ENCODE results near the gene TCF12.
A peak's percentile ranks its signal among the peaks of the same experiment; 100 is the strongest.

TCF12 gene

DNA sequence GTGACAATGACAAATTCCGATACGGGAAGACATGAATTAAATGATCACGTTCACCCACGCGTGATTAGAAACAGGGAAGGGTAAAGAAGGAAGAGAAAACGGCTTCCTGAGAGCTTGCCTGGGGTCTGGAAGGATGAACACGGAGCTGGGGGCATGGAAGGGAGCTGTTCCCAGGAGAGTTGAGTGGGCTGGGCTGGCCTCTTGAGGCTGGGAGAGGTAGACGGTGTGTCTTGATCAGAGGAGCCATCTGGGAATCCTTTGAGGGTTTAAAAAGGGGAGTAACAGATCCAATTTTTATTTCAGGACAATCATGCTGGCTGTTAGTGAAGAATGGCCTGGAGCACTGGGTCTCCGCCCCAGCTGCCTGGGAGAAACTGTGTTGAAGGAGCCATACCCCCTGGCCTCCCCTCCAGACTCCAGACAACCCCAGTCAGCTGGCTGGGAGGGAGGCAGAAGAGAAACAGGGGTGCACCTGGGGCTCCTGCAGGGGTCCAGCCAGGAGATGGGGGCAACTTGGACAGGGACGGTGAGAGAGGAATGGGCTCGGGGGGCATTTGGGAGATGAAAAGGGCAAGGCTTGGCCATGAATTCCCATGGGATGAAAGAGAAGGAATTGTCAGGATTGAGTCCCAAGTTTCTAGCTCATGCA, 404.3 kb downstream of the TCF12 start:
- DNase-seq, result no peak
- in situ Hi-C loops (cut with MboI; ENCODE audit: low pct_unique_long_range_greater_than_20kb, low sequenced_read_pairs), result loop anchor here (25.0 kb wide), 2 partner anchors 410 to 835 kb away; partner anchors contain the start of gene TCF12

DNA sequence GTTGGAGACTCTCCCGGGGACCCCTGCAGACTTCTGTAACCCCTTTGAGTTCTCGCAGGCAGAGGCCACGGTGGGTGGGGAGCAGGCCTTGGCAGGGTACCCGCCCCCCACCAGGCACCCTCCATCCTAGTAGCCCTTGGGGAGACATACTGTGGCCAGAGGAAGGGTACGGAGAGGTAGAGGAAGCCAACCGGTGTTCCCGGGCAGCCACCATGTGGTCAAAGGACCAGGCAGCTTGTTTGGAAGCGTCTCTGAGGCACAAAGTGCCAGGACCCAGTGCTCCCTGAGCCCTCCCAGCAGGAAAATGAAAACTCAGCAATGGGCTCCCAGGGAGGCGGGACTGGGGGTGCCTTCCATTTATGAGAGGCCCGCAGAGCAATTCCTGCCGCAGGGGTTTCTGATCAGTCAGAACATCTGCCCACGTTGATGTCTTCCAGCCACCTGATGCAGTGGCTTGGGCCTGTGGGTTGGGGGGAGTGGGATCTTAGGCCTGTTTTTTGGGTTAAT, 404.9 kb downstream of the TCF12 start:
- in situ Hi-C loops (cut with MboI; ENCODE audit: low pct_unique_long_range_greater_than_20kb, low sequenced_read_pairs), result loop anchor here (25.0 kb wide), 2 partner anchors 411 to 836 kb away; partner anchors contain the start of gene TCF12
- DNase-seq, result no peak

DNA sequence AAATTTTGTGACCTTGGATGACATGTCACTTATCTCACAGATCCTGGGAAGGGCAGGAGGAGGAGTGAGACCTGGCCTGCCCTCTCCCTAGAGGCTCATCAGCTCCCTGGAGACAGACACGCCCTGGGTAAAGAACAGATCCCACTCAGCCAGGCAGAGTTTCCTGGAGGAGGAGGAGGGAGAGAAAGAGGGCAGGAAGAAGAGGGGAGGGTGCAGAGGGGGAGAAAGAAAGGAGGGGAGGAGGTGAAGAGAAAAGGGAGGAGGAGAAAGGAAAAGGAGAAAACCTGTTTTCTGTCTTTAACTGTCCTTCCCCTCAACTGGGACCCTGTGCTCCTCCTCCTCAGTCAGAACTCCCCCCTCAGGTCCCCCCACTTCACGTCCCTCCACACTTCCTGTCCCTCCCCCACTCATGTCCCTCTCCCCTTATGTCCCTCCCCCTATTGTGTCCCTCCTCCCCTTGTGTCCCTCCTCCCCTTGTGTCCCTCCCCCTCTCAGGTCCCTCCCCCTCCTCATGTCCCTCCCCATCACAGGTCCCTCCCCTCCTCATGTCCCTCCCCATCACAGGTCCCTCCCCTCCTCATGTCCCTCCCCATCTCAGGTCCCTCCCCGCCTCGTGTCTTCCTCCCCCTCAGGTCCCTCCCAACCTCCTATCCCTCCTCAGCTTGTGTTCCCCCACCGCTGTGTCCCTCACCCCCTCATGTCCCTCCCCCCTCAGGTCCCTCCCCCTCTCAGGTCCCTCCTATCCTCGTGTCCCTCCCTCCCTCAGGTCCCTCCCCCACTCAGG, 405.6 kb downstream of the TCF12 start:
- in situ Hi-C loops (cut with MboI; ENCODE audit: low pct_unique_long_range_greater_than_20kb, low sequenced_read_pairs), result loop anchor here (25.0 kb wide), 2 partner anchors 412 to 837 kb away; partner anchors contain the start of gene TCF12
- peak; percentile 38 for DNase-seq

DNA sequence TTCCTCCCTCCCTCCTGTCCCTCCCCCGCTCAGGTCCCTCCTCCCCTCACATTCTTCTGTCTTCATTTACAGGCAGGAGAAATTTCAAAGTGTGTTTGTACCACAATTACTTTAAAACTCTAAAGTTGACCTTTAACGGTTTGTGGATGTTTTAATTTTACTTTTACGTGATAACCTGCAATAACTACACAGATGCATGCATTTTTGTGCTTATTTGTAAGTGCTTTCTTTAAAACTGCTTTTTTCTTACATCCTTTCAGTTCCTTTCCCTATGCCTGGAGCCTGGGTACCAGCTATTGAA, 406.1 kb downstream of the TCF12 start:
- in situ Hi-C loops (cut with MboI; ENCODE audit: low pct_unique_long_range_greater_than_20kb, low sequenced_read_pairs), result loop anchor here (25.0 kb wide), 2 partner anchors 412 to 837 kb away; partner anchors contain the start of gene TCF12
- no peak for DNase-seq

DNA sequence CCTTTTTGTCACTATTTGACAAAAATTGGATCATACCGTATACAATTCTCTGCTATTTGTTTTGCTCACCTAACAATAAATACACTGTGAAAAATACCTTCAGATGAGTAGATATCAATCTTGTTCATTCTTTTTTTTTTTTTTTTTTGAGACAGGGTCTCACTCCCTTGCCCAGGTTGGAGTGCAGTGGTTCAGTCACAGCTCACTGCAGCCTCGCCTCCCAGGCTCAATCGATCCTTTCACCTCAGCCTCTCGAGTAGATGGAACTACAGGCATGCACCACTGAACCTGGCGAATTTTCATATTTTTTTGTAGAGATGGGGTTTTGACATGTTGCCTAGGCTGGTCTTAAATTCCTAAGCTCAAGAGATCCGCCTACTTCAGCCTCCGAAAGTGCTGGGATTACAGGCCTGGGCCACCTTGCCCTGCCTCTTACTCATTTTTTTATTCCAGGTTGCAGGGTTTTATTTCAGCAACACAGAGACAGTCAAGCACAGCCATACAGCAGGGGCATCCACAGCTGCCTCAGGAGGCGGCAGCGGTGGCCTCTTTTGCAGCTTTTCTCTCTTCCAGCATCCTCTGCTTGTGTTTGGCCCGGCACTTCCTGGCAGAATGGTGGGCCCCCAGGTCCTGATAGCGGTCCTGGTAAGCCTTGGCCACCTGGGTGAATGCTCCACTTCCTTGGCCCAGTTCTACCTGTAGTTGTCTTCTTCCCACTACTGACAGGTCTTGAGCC, 406.7 kb downstream of the TCF12 start:
- in situ Hi-C loops (cut with MboI; ENCODE audit: low pct_unique_long_range_greater_than_20kb, low sequenced_read_pairs), result loop anchor here (25.0 kb wide), 2 partner anchors 413 to 838 kb away; partner anchors contain the start of gene TCF12
- DNase-seq, result no peak

DNA sequence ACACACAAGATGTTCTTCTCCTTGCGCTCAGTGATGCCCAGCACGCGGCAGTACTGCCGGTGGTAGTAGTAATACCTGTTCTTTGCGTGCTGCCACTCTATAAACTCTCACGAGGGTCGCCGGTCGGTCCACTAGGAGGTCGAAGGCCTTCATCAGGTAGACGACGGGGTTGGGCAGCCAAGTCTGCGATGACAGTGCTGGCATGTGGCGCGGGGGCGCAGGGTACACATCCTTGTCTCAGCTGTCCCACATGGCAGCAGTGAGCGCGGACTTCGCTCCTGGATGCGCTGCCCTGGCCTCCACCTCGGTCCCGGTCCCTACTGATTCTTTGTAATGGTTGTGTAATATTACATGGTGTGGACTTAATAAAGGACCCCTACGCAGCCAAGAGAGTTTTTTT, 407.8 kb downstream of the TCF12 start:
- no peak for DNase-seq
- in situ Hi-C loops (cut with MboI; ENCODE audit: low pct_unique_long_range_greater_than_20kb, low sequenced_read_pairs), result no loop called here

DNA sequence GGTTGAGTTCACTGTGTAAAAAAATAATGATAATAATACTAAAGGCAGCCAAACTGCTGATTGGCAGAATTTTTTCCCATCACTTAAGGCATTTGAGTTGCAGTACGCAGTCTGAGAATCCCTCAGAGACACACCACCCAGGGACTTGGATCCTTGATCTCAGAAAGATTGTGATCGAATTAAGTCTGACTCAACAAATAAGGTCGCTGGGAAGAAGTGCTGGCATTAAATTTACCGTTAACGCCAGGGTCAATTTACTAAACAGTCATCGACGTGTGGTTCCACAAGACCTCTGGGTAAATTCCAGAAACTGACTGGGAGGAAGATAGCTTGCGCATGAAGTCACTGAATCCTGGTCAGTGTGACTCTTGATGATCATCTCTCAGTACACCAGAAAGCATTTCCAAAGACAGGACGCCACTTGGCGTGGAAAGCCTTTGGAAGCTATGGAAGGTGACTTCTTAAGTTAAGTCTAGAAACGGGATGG, 409.6 kb downstream of the TCF12 start:
- in situ Hi-C loops (cut with MboI; ENCODE audit: low pct_unique_long_range_greater_than_20kb, low sequenced_read_pairs), result no loop called here
- no peak for DNase-seq

DNA sequence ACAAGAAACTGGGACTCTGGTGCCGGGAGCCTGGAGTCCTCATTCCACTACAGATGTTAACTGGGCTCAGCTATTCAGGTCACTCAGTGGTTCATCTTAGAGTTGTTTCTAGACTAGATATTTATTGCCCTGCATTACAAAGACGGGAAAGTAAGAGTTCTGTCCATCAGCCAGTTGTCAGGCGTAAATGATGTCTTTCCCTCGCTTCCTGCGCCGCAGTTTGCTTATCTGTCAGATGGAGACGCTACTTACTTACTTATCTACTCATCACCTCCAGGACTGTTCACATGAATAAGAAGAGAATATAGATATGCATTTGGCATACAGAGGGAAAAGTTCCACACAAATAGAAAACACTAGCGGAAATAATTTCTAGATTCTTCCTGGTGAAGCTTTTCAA, 410.0 kb downstream of the TCF12 start:
- no peak for DNase-seq
- in situ Hi-C loops (cut with MboI; ENCODE audit: low pct_unique_long_range_greater_than_20kb, low sequenced_read_pairs), result no loop called here

DNA sequence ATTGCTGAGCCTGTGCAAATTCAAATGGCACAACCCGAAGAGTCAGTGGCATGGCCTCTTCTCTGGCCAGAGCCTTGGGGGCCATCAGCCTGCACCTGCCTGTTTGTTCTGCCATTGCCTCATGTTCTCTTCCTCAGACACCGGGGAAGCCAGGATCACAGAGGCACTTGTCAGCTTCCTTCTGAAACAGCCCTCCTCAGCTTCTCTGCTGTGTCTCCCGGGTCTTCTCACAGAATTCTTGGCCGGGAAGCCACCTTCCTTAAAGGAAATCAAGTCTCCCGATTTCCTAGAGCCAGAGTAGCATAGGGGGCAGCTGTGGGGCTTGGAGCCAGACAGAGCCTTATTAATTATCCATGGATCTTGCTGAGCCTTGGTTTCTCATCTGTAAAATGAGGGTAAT, 410.5 kb downstream of the TCF12 start:
- in situ Hi-C loops (cut with MboI; ENCODE audit: low pct_unique_long_range_greater_than_20kb, low sequenced_read_pairs), result no loop called here

DNA sequence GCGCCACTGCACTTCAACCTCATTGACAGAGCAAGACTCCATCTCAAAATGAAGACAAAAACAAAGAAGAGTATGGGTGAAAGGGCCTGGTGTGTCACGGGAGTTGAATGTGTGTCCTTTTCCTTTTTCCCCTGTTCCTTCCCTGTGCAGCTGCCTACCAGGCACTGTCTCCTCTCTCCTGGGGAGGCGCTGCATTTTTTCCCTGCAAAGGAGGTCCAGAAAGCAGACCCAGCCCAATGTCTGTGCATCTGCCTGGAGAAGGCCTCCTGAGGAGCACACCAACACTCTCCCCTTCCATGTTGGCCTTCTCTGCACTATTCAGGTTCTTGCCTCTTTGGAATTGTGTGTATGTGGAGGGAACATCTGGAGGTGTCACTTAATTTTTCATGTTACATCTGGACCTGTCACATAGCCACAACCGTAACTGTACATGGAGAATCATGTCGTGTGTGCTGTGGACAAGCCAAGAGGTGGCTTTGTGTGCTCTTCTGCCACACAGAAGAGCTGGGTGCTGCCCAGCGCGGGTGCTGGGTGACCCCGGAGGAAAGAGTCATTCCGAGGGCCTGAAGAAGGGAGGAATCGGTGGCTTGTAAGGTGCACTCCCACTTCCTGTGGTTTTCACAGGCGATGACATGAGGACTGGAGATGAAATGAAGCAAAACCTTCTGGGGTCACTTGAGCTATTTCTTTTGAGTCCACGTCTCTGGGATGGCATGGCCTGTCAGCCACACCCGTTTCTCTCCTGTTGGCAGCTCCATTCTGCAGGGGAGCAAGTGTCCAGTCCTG, 411.3 kb downstream of the TCF12 start:
- in situ Hi-C loops (cut with MboI; ENCODE audit: low pct_unique_long_range_greater_than_20kb, low sequenced_read_pairs), result no loop called here
- DNase-seq, result peak; percentile 78

More for the DNA sequence above, 410.5 kb downstream of the TCF12 start:
- no peak for DNase-seq

DNA sequence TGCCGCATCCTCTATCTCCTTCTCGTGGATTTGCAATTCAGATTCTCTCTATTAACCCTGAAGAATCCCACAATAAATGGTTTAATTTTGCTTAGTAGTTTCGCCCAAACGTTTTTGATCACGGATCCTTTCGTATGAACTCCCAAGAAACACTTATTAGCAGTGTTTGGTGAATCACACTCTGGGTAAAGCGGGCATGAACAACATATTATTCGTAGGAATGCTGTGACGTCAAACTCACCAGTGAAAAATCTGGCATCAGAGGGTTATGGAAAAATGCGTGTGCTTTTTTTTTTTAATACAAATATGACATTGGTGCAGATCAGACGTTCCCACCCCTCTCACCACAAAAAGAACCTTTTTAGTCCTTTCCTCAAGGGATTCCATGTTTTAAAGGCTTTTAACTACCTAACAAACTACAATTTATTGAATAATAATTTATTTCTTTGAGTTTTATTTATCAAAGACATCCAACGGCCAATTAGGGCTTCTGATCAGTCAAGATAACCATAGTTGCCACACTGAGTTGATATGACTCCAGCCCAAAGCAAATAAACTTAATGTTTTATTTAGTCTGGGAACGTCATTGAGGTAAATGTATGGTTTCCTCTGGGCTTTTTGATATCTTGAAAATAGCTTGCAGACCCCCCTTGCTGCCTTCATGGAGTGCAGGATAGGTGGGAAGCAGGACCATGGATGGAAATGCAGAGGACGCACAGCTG, 412.3 kb downstream of the TCF12 start:
- DNase-seq, result no peak
- in situ Hi-C loops (cut with MboI; ENCODE audit: low pct_unique_long_range_greater_than_20kb, low sequenced_read_pairs), result no loop called here

DNA sequence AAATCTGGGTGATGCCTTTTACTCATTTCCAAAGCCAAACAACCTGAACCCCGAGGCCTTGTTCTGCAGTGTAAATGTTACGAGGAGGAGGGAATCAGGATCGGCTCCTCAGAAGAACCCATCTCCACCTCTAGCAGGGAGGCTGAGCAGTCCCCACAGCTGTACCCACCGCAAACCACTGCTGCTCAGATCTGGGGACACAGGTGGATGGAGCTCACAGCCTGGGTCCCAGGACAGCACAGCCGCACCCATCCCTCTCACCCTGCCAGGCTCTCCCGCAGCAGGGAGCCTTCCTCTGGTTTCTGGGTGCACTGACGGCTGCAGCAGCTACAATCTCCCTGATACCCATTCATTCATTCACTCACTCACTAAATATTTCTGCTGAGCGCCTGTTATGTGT, 413.9 kb downstream of the TCF12 start:
- DNase-seq, result no peak
- in situ Hi-C loops (cut with MboI; ENCODE audit: low pct_unique_long_range_greater_than_20kb, low sequenced_read_pairs), result no loop called here

DNA sequence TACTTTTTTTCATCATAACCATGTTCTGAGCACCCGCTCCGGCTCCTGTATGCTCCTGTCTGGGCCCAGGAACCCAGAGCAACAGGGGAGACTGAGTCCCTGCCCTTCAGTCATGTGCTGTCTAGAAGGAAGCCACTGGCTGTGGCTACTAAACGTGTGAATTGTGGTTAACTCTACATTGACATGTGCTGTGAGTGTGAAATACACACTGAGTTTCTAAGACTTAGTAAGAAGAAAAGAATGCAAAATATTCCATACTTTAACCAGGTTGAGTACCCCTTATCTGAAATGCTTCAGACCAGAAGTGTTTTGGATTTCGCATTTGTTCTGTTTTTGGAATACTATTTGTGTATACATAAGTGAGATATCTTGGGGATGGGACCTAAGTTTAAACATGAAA, 415.0 kb downstream of the TCF12 start:
- DNase-seq, result no peak
- in situ Hi-C loops (cut with MboI; ENCODE audit: low pct_unique_long_range_greater_than_20kb, low sequenced_read_pairs), result no loop called here

DNA sequence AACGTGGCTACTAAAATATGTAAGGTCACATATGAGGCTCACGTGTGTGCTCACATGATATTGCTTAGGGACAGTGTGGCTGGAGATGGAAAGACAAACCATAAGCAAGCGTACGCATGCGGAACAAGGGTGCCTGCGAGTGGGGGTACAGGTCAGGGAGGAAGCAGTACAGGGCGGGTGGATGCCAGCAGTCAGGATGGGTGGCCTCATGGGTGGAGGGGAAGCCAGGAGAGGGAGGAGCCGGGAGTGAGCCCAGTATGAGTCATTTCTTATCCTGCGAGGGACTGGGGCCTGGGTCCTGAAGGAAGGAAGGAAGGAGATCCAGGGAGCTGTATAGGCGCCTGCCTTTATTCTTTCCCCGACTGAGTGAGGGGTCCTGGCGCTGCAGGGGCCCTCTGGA, 415.8 kb downstream of the TCF12 start:
- in situ Hi-C loops (cut with MboI; ENCODE audit: low pct_unique_long_range_greater_than_20kb, low sequenced_read_pairs), result no loop called here
- no peak for DNase-seq

DNA sequence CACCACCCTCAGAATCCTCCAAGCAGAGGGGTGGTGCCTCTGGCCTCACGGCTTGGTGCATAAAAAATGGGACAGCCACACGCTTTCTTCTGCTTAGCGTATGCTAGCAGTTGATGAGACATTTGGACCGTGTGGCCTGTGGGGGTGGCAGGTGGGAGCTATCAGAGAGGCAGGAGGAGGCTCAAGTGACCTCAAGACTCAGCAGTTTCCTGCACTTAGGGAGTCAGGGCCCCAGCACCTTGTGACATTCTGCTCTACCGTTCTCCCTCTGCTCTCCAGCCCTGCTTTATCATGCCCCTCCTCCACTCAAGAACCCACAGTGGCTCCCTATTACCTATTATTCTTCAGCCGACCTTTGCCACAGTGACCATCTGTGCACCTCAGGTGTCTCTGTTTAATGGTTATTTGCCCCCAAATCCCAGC, 416.9 kb downstream of the TCF12 start:
- in situ Hi-C loops (cut with MboI; ENCODE audit: low pct_unique_long_range_greater_than_20kb, low sequenced_read_pairs), result no loop called here
- no peak for DNase-seq

DNA sequence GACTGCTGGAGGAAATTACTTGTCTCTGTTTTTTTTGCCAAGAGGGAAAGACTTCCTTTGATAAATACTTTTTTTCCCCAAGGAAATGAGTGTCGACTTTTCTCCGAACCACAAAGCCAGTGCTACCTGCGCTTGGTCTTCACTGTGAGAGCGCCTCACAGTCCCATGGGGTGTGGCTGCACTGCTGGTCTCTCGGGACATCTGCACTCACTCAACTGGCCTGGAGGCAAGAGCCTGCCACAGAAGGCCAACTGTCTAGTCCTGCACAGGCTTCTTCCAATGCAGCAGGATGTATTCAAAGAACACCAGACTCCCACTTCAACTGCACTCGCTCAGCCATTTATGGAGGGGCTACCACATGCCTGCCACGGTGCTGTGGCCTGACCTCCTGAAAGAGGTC, 417.3 kb downstream of the TCF12 start:
- in situ Hi-C loops (cut with MboI; ENCODE audit: low pct_unique_long_range_greater_than_20kb, low sequenced_read_pairs), result no loop called here
- no peak for DNase-seq

DNA sequence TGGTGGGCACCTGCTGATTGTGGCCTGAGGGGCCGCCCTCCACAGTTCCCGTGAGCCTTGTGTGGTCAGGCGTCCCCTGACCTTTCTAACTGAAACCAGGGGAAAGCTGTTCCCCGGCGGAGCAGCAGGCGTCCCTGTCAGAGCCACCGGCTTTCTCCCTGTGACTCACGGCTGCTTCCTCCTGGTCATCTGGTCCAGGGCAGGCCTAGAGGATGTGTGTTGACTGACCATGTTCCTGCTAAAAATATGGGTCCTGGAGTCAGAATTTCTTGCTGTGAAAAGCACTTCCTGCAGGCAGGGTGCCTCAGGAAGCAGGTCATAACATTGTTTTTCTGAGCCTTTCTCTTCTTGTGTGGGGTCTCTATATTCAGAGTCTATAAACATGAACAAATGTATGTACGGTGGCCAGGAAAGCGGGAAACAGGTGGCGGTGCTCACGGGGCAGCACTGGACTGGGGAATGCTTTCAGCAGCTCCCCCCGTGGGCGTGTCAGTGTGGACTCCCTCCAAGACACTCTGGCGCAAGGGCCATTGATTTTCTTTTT, 419.5 kb downstream of the TCF12 start:
- in situ Hi-C loops (cut with MboI; ENCODE audit: low pct_unique_long_range_greater_than_20kb, low sequenced_read_pairs), result no loop called here
- DNase-seq, result no peak

DNA sequence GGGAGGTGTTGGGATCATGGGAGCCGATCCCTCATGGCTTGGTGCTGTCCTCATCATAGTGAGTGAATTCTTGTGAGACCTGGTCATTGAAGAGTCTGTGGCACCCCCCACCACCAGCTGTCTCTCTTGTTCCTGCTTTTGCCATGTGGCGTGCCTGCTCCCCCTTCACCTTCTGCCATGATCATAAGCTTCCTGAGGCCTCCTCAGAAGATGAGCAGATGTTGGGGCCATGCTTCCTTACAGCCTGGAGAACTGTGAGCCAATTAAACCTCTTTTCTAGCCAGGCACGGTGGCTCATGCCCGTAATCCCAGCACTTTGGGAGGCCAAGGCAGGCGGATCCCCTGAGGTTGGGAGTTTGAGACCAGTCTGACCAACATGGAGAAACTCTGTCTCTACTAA, 420.9 kb downstream of the TCF12 start:
- in situ Hi-C loops (cut with MboI; ENCODE audit: low pct_unique_long_range_greater_than_20kb, low sequenced_read_pairs), result no loop called here
- DNase-seq, result no peak
